ENCODE measurements around the gene ONECUT1.

GRCh38 chr15:52760562-52760961 is 29.6 kb downstream of the ONECUT1 start:
- TF ChIP-seq CTCF (IDR thresholded peaks at IDR 0.05) (no peak), POLR2A (IDR thresholded peaks at IDR 0.05) (no peak)
